LHCN-M2 (cell line): ENCODE data around the gene CD7. TPM values are rescaled to one million over a fixed set of nuclear protein-coding genes. Genes with fewer than 3 reads are reported as not detected.

ENCODE experiments used
- DNase-seq: peaks from one replicate; pipeline ENCODE4 v3.0.0-alpha.2; 2012; ENCODE audit warnings: low read depth
- total RNA-seq: library from RNA; depleted of rRNA; stranded (reverse); fragments of >200 nt; gene quantifications from 2 replicates; pipeline ENCODE4 v1.2.3, GENCODE V29; 2014

The CD7 gene
- total RNA-seq, 1 experiment from 2014 or later: 0.92 TPM

DNA sequence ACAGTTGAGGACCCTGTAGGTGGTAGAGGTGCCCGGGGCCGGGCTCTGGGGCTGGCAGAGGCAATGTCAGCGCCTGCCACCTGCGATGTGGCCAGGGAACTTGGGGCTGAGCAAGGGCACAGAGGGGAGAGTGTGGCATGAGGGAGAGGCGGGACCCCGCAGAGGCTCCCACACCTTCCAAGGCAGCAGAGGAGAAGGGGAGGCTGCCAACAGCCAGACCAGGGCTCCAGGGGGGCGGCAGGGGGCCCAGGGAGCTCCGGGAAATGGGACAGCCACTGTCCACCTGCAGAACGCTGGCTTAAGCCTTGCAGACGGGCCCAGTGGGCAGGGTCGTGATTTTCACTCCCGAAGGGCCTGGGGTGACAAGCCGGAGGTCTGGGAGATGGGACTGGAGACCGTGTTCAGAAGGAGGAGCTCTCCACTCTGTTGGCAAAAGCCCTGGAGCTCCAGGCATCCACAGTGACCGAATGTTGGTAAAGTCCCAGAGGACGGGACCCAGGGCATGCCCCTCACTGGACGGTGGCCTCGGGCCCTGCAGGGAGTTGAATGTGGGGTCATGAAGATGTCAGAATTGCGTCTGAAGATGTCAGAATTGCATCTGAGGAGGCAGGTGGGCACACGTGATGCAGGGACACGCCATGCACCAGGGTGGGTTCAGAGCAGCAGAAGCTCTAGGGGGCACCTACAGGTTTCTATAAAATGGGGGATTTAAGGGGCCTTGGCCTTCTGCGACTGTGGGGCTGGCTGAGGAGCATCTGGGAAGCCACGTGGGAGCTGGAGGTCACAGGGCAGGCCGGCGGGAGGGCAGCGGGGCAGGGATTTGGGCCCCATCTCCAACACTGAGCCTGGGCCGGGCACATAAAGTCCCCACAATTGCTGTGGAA is 18.6 kb downstream of the CD7 start:
- no peak for DNase-seq

DNA sequence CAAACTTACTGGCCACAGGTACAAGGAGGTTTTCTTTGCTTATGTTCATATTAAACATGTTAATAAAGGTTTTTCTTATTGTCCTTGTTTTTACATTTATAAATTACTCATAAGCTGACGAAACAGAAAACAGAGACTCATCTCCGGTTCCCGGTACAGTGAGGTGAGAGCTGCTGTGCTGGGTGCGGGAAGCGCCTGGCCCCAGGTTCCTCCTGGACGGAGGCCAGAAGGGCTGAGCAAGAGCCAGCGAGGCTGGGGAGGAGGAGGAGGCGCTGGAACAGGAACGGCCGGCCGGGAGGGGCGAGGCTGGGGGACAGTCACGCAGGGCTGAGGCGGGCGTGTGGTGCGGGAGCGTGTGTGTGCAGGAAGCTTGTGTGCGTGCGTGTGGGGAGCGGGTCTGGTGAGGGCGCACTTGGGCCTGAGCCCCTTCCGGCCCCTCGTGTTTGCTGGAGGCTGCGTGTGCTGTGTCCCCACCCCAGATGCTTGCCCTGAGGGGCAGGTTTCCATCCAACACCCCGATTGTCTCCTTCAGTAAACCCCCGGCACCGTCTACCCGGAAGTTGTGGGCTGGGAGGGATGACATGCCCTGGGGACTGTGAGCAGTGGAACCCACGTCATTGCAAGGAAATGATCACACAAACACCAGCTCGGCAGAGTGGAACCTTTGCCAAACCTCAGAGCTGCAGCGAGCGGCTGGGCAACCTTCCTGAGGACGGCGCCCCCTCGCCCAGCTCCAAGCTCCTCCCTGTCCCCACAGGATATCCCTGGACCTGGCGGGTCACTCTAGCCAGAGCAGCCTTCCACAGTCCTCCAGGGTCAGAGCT is 19.5 kb downstream of the CD7 start:
- DNase-seq: peak; percentile 95

DNA sequence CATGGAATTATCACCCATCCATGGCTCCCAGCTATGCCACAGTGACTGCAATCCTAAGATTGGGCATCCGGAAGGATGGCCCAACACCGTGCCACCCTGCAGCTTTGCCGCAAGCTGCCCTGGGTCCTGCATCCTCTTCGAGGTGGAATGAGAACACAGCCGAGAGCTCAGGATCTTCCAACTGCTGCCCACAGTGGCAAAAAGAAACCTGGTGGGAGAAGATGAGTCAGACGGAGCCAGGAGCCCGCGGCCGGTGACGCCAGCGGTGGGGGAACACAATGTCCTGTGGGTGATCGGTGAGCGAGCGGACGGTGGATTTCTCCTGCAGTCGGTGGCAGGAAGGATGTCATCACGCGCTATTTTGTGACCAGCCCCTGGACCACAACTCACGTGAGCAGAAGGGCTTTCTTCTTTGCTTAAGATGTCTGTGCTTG is 20.1 kb downstream of the CD7 start:
- peak; percentile 97 for DNase-seq

DNA sequence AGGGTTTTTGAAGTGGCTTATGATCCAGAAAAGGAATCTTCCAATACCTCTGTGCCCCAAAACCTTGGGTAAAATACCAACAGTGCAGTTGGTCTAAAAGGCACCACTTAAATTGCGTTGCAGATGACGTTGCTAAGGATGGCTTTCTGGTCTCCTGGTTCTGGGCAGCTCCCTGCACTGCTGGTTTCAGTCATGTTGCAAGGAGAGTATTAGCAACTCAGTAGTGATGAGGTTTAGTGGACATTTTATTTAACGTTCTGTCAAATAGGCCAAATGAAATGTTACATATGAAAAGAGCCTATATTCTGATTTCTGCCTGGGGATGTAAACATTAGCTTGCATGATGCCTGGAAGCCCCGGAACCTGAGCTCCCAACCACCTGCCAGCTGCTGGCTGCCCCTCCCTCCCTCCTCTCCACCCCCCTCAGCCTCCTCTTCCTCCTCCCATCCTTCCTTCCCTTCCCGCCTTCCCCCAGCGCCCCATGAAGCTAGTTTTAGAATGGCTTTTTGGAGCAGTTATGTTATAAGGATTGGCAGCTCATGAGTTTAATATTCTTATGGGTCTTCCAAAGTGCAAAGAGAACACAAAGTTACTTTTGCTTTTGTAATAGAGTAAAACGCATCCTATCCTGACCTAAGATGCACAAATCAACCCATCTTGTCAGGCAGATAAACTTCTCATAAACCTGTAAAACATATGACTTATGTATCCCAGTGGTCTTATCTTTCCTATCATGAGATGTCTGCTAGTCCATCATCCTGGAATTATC is 20.7 kb downstream of the CD7 start:
- peak; percentile 39 for DNase-seq

DNA sequence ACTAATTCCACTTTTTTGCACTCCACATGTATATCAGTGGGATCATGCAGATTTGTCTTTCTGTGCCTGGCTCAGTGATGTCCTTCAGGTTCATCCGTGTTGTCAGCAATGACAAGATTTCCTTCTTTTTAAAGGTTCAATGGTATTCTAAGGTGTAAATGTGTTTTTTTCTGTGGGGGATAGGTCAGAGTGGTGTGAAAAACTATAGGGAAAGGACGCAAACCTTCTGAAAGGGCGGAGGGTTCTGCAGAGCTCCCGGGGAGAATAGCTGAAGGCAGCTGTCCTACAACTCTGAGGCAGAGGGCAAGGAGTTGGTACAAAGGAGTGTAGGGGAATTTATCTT is 22.0 kb downstream of the CD7 start:
- DNase-seq: no peak

DNA sequence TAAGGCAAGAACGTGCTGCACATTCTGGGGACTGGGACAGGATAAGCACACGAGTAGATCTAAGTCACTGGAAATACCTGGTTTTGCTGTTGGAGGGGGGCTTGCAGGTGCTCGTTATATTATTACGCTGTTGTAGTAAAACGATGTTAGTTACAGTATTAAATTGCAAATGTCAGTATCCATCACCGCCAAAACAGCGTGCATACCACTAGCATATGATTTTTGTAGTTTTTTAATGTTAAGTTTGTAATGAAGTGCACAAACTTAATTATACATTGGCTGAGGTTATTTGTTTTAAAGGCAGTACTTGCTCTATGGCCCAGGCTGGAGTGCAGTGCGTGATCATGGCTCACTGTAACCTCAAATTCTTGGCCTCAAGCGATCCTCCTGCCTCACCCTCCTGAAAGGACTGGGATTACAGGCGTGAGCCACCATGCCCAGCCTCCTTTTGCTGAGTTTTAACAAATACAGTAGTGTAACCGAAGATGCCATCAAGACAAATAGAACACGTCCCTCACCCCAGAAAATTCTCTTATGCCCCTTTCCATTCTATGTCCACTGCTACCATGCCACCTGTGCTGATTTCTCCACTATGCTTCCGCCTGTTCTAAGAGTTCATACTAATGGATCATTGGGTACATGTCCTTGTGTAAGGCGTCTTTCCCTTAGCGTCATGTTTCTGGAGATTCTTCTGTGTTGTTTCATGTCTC is 23.2 kb downstream of the CD7 start:
- no peak for DNase-seq

DNA sequence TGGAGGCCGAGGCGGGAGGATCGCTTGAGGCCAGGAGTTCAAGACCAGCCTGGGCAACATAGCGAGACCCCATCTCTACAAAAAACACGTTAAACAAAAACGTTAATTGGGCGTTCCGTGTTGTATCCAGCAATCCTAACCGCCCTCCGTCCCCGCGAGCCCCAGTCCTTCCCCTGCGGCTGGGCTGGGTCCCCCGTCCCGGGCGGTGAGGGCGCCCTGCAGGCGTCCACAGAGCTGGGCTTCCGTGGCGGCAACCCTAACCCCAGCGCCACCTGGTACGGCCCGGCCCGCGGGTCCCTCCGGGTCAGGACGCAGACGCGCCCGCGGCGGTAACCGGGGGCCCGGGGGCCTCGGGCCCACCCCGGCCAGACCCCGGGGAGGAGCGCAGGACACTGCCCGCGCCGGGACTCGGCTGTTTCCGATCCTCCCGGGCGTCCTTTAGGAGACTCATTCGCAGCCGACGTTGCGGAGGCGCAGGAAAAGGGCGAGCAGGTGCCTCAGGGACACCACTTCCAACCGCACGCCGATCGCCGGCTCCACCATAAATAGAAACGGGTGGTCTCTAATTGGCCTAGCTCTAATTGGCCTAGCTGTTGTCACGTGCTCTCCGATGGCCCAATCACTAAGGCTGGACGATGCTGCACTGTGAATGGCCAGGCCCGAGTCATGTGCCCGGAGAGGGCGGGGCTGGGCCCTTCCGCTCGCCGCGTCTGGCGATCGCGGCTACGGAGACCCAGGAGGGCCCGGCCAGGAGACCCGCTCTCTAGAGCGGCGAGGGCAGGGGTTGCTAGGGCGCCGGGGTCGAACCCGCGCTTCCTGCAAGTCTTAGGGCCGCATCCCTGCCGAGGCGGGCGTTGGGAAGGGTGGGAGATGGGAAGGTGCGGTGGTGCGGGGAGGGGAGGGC is 24.9 kb downstream of the CD7 start:
- peak; percentile 99 for DNase-seq

DNA sequence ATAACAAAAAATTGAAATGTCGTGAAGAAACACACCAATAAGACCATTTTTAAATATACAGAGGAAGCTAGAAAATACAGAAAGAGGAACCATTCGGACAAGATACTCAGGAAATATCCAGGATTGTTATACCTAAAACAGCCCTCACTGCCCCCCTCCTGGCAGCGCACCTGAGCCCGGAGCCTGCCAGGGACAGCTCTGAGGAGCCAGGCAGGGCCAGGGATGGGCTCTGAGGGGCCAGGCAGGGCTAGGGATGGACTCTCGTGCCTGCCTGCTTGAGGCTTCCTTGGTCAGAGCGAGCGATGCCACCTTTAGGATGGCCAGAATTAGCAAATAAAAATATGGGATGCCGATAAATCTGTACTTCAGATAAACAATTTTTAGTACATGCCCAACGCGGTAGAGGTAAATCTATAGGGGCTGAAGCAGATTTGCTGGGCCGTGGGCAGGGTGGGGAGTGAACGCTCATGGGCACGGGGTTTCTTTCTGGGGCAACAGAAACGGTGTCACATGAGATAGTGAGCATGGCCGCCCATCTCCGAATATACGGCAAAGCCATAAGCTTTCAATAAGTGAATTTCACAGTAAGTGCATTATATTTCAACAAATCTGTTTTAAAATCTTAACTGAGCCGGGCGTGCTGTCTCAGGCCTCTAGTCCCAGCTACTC is 25.7 kb downstream of the CD7 start:
- no peak for DNase-seq

DNA sequence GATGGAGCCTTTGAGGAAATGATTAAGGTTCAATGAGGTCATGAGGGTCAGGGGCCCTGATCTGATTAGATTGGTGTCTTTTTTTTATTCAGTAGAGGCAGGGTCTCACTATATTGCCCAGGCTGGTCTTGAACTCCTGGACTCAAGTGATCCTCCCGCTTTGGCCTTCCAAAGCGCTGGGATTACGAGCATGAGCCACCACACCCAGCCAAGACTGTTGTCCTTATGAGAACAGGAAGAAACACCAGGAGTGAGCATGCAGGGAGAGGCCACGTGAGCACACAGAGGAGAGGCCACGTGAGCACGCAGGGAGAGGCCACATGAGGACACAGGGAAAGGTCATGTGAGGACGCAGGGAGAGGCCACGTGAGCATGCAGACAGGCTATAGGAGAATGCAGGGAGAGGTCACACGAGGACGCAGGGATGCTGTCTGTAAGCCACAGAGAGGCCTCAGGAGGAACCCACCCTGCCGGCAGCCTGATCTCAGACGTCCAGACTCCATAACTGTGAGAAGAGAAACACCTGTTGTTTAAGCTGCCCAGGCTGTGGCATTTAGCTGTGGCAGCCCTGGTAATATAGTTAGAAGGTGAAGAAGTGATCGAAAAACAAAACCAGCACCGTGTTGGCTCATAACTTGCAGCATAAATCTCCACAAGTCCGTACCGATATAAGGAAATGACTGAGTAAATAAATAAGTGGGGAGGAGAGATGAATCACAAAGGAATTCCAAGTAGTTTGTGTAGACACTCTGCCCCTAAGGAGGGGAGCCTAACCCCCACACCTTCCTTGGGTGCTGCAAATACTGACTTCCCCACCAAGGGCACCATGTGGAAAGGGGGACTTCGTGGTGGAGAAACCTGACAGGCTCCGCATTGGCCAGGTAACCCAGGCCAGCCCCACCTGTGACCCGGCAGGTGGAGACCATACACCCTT is 29.3 kb downstream of the CD7 start:
- peak; percentile 95 for DNase-seq

DNA sequence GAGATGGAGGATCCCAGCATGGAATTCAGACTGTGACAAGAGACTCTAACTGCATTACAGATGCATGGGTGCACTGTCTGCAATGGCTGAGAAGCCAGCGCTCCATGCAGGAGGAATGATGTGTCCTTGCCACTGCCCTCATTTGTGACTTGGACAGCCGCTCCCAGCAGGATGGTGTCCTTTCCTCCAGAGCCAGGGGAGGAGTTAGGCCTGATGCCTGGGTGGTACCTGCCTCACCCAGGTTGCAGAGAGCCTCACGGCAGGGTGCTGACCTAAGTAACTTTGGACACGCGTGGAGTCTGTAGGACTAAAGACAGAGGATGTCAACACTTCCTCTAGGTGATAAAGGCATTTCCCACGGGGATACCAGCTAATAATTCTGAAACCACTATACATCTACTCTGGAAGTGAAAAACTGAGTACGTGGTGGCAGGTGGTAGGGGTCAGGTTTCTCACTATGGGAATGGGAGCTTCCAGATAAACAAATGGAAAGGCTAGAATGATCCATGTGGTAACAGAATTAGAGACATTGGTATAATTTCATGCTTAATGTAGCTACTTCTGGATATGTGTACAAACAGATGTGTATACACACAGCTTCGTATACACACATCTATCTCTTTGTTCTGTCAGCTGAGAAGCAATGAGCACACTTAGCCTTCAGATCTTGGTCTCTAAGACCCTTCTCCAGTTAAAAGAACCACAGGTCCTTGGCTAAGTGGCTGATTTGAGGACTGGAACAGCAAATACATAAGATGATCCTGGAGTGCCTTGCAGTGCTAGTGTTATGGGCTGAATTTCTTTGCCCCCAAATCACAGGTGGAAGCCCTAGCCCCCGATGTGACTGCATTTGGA is 30.2 kb downstream of the CD7 start:
- DNase-seq: no peak

DNA sequence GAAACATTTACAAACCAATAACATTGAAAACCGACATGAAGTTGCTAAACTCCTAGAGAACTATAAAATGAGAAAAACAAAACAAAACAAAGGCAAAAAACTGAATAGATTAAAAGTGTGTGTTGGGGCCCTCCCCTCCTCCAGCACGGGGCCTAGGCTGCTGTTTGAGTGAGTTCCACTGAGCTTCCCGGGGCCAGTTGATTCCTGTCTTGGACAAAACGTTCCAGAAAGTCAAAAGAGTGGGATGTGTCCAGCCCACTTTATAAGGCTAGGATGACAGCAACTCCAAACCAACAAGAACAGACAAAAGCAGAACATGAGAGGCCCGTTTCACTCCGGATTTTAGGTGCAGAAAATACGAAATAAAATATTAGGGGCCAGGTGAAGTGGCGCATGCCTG is 32.3 kb downstream of the CD7 start:
- DNase-seq: no peak

DNA sequence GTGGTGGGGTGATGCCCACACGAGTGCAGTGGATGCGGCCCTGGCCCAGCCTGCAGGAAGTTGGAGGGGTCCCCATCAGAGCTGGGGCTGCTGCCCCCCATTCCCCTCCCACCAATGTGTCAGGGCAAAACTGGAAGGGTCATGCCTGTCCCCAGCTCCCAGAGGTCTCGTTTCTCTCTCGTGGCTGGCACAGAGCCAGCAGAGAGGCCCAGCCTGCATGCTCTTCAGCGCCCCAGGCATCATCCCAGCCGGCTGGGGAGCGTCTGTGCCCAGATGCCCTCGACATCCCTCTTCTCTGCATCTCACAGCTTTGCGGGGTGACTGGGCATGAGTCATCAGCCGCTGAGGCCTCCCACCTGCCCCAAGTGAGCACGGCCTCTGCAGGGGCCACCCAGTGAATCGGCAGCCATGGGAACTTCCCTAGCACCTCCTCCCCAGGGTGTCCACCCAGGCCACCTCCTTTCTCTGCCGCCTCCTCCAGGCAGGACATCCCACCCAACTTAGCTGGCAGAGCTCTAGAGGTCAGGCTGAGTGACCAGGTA is 34.1 kb downstream of the CD7 start:
- DNase-seq: peak; percentile 96

DNA sequence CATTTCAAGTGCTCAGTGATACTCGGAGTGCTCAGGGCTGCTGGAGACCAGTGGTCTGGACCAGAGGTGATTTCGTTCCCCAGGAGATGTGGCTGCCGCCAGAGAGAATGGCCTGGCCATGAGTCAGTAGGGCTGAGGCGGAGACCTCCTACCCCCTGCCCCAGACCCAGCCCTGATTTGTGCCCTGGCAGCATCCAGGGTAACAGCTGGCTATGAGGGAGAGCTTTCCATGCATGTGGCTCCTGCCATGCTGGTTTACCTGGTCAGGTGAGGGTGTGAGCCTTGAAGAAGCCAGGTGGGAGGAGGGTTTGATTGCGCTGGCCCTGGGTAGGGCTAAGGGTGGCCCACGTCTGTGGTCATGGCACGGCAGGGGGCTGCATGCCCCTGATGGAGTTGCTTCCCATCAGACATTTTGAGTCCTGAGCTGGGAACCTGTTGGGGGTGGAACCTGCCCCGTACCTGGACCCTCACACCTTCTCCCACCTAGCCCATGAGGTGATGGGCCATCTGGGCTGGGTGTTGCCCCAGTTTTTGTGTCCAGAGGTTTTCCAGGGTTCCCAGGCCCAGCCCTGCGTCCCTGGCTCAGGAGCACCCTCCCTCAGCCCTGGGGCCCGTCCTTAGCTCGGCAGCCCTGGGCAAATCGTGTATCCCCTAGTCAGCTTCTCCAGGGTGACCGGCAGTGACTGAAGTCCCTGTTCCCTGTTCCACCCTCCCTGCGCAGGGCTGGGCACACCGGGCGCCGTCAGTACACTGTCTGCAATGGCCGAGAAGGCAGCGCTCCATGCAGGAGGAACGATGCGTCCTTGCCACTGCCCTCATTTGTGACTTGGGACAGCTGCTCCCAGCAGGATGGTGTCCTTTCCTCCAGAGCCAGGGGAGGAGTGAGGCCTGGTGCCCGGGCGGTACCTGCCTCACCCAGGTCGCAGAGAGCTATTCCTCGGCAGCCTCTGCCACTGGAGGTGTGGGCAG is 34.9 kb downstream of the CD7 start:
- no peak for DNase-seq

DNA sequence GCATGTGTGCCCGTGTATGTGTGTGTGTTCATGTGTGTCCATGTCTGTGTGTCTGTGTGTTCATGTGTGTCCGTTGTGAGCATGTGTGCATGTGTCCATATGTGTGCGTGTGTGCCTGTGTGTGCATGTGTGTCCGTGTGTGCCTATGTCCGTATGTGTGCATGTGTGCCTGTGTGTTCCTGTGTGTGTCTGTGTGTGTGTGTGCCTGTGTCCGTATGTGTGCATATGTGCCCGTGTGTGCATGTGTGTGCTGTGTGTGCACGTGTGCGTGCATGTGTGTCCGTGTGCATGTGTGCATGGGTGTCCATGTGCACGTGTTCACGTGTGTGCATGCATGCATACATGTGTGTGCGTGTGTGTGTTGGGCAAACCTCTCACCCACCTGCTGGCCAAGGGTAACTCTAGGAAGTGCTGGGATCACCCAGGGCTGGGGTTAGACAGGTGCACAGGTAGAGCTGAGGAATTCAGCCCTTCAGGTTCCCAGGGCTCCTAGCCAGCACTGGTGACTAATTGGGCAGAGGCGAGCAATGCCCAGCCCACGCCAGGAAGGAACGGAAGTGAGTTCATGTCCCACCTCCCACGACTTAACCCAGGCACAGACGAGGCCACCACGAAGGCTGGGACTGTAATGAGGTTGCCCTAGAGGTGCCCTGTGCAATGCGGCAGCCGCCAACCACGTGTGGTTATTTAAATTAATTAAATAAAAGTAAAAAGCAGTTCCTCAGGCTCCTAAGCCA is 35.7 kb downstream of the CD7 start:
- peak; percentile 56 for DNase-seq

DNA sequence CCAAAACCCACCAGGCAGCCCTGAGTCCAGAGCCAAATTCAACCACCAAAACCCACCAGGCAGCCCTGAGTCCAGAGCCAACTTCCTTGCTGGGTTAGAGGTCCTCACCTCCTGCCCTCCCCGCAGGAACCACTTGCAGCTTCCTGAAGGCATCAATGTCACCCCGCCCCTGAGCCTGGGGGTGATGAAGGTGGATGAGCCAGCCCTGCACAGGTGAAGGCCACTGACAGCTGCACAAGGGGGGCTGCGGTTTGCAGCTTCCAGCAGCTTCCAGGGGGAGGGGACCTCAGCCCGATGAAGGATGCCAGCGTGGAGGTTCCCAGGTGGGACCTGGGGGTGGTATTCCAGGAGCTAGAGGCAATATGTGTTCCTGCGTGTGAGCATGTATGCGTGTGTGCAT is 36.3 kb downstream of the CD7 start:
- DNase-seq: no peak
